Measurements from ENCODE around the gene ALPL. TPM values are rescaled to one million over a fixed set of nuclear protein-coding genes. Genes with fewer than 3 reads are reported as not detected.
"Not testable (repeated sequence)": the region's sequence is repeated elsewhere in the genome, so short reads cannot be mapped to it uniquely, and the experiment has no call there.

The ALPL gene
- total and polyA plus RNA-seq, 12 donors: 21.9 to 752 (median 70.6) TPM

- WGBS, 4 donors: 85 to 90% (median 90%) methylated on average over 7 to 9 of the region's 9 CpGs
- Histone ChIP-seq H3K9me3 (replicated peaks in 1 of 3) (no peaks in the 10 kb centered on the region), H3K27me3 (no peaks in the 10 kb centered on the region), H3K27ac (no peak overlapping the region), H3K4me3 (no peak overlapping the region), H3K4me1 (replicated peaks in 1 of 2) (no peaks in the 10 kb centered on the region), H3K36me3 (replicated peaks in 1 of 2) (no peaks in the 10 kb centered on the region)
- no peak for DNase-seq
- no peak for TF ChIP-seq POLR2A (IDR thresholded peaks at IDR 0.05)
- no peak for TF ChIP-seq CTCF (IDR thresholded peaks at IDR 0.05)
- intact Hi-C loops (cut with DNase I): no loop called here
Measured at GRCh38 chr1:21469581-21469980, 39.6 kb upstream of the ALPL start.

DNA sequence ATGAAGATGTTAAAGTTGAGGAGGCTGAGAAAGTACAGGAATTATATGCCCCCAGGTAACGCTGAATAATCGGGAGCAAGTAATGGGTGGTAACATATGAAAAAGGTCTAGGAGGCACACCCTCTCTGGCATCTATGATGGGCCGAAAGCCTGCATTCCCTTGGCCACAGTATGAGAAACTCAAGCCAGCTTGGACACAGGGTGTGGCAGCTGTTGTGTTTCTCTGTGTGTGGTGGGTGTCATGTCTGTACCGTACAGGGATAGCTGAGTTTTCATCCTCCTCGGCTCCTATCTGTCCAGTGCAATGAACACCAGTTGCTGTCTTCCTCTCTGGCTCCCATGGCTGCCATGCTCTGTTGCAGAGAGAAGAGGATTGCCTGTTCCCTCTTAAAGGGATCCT, 36.4 kb upstream of the ALPL start:
- no peaks in the 10 kb centered on the region for H3K4me1 ChIP-seq (replicated peaks in 1 of 2)
- 72 to 95% (median 91%) methylated on average over 5 of the region's 5 CpGs for WGBS, 4 donors
- H3K9me3 ChIP-seq (replicated peaks in 1 of 3): no peaks in the 10 kb centered on the region
- no peak for DNase-seq
- TF ChIP-seq CTCF (IDR thresholded peaks at IDR 0.05): no peak
- no peak for TF ChIP-seq POLR2A (IDR thresholded peaks at IDR 0.05)
- intact Hi-C loops (cut with DNase I): no loop called here
- H3K4me3 ChIP-seq: no peak overlapping the region
- no peaks in the 10 kb centered on the region for H3K27me3 ChIP-seq
- peaks cover 0 to 6% of the 10 kb centered on the region in 2 donors for H3K36me3 ChIP-seq (replicated peaks in 1 of 2)
- no peak overlapping the region for H3K27ac ChIP-seq

DNA sequence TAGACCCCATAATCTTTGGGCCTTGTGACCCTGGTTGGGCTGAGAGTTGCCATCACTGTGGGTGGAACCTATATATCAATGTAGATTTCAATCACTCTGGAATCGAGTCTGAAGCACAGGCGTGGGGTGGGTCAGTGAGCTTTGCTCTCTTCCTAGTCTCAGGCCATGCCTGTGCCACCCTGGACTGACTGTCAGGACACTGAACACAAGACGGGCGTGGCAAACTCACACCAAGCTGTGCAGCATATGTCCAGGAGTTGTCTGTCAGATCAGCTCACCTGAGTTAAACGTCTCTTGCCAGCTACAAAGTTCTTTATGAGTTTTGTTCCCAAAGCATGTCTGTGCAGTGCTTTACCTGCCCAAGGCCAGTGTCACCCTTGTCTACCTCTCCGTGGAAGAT, 30.9 kb upstream of the ALPL start:
- no peaks in the 10 kb centered on the region for H3K27me3 ChIP-seq
- H3K4me1 ChIP-seq (replicated peaks in 1 of 2): no peaks in the 10 kb centered on the region
- intact Hi-C loops (cut with DNase I): no loop called here
- no peak overlapping the region for H3K4me3 ChIP-seq
- peaks cover 0 to 20% of the 10 kb centered on the region in 2 donors for H3K36me3 ChIP-seq (replicated peaks in 1 of 2)
- 84 to 93% (median 91%) methylated on average over 2 to 6 of the region's 6 CpGs for whole genome bisulfite sequencing, 4 donors
- no peak for TF ChIP-seq POLR2A (IDR thresholded peaks at IDR 0.05)
- no peak for TF ChIP-seq CTCF (IDR thresholded peaks at IDR 0.05)
- H3K27ac ChIP-seq: no peak overlapping the region
- DNase-seq: no peak
- H3K9me3 ChIP-seq (replicated peaks in 1 of 3): no peaks in the 10 kb centered on the region

DNA sequence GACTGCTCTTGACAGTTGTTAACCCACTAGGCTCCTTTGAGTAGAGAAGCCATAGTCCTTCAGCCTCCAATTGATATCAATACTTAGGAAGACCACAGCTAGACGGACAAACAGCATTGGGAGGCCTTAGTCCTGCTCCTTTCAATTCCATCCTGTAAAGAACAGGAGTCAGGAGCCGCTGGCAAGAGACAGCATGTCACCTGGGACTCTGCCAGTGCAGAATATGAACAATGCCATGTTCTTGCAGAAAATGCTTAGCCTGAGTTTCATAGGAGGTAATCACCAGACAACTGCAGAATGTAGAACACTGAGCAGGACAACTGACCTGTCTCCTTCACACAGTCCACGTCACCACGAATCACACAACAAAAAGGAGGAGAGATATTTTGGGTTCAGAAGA, 25.3 kb upstream of the ALPL start:
- H3K27ac ChIP-seq; DNase-seq; H3K4me1 ChIP-seq (replicated peaks in 1 of 2); H3K36me3 ChIP-seq (replicated peaks in 1 of 2); intact Hi-C loops (cut with DNase I); H3K27me3 ChIP-seq; H3K4me3 ChIP-seq; H3K9me3 ChIP-seq (replicated peaks in 1 of 3): not testable (repeated sequence)
- 94 to 99% methylated on average over 3 to 4 of the region's 4 CpGs; no CpG with 5 or more reads in 2 of the 4 donors for WGBS, 4 donors

DNA sequence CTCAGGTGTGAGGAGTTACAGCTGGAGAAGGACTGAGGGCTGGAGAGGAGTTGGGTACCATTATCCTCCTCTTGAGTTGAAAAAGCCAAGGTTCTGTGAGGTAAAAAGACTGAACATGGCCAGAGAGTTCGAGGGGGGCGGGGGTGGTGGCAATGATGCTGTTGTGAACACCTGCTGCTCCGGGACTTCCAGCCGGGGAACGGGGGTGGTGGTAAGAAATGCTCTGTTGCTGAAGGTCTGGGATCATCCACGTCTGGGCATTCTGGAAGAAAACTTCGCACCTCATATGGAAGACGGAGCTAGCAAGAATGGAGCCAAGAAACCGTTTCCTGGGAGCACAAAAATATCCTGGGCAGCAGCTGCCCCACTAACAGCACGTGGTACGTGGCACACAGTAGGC, 20.1 kb upstream of the ALPL start:
- Histone ChIP-seq H3K27me3 (no peaks in the 10 kb centered on the region), H3K4me1 (replicated peaks in 1 of 2) (no peaks in the 10 kb centered on the region), H3K27ac (no peak overlapping the region), H3K36me3 (replicated peaks in 1 of 2) (no peaks in the 10 kb centered on the region), H3K4me3 (no peak overlapping the region), H3K9me3 (replicated peaks in 1 of 3) (no peaks in the 10 kb centered on the region)
- TF ChIP-seq CTCF (IDR thresholded peaks at IDR 0.05) (no peak), POLR2A (IDR thresholded peaks at IDR 0.05) (no peak)
- DNase-seq: peak in 1 of 7 donors; percentile 38
- intact Hi-C loops (cut with DNase I): no loop called here
- WGBS, 4 donors: 87 to 88% (median 87%) methylated on average over 11 of the region's 11 CpGs
